B cell (primary cell): ENCODE results near the gene CKAP2L. TPM values are rescaled to one million over a fixed set of nuclear protein-coding genes. Genes with fewer than 3 reads are reported as not detected.

Experiments used
- ATAC-seq: fragments of 200-7000 bp; cut with Tn5 transposase; one replicate; pipeline ENCODE4 v1.10.0; 2021; ENCODE audit warnings: low read depth, mild to moderate bottlenecking, moderate number of reproducible peaks, moderate library complexity
- CTCF ChIA-PET: fragments of 350-600 bp; sonication (Branson Sonifier 250); formaldehyde crosslinking; loops from one replicate; lab custom pipeline; 2021; ENCODE audit warnings: antibody characterized with exemption, inconsistent platforms; lab: Charles Lee
- POLR2A ChIA-PET: fragments of 350-600 bp; sonication (Branson Sonifier 250); formaldehyde crosslinking; loops from one replicate; lab custom pipeline; 2021; ENCODE audit warnings: antibody characterized with exemption; lab: Charles Lee
- DNase-seq: peaks from one replicate; pipeline ENCODE4 v3.0.0; 2013
- H2AFZ ChIP-seq: 2 replicates; pipeline ENCODE4 v1.6.1; 2012; ENCODE audit warnings: mild to moderate bottlenecking, low read depth, low read length; ENCODE audit not compliant: insufficient read depth, poor library complexity, severe bottlenecking
- H3K27ac ChIP-seq, 2 donors: 1 replicate in 1 of 2; 2 replicates in 1 of 2; pipeline ENCODE4 v1.5.1; 2012 to 2013; ENCODE audit warnings: low read length in 2 of 2, mild to moderate bottlenecking in 2 of 2, moderate library complexity in 1 of 2
- H3K27me3 ChIP-seq, 4 experiments: fragments of 200-600 bp in 1 of 4; sonication (generic) in 1 of 4; replicated peaks in 1 of 4; 1 replicate in 2 of 4; 2 replicates in 2 of 4; pipeline versions ENCODE4 v1.6.1 to v1.7.0; 2013 to 2016; ENCODE audit warnings: low read length in 3 of 4, mild to moderate bottlenecking in 2 of 4, mixed read lengths in 1 of 4, moderate library complexity in 1 of 4; ENCODE audit not compliant: insufficient read depth in 4 of 4, control insufficient read depth in 3 of 4; ENCODE audit errors: control extremely low read depth in 1 of 4
- H3K36me3 ChIP-seq, 2 experiments: replicated peaks in 1 of 2; 1 replicate in 1 of 2; 2 replicates in 1 of 2; pipeline versions ENCODE4 v1.6.1 to v1.7.1; 2013; ENCODE audit warnings: low read length in 1 of 2; ENCODE audit not compliant: insufficient read depth in 2 of 2, control insufficient read depth in 1 of 2; ENCODE audit errors: control extremely low read depth in 1 of 2, extremely low read depth in 1 of 2
- H3K4me1 ChIP-seq, 2 donors: fragments of 200-600 bp in 1 of 2; sonication (generic) in 1 of 2; 1 replicate in 1 of 2; 2 replicates in 1 of 2; pipeline versions ENCODE4 v1.5.1 to v1.6.1; 2013 to 2017; ENCODE audit warnings: low read length in 2 of 2; ENCODE audit not compliant: control insufficient read depth in 2 of 2, insufficient read depth in 2 of 2
- H3K4me2 ChIP-seq: replicated peaks from 2 replicates; pipeline ENCODE3; 2012; ENCODE audit warnings: mild to moderate bottlenecking, low read depth, low read length; ENCODE audit not compliant: poor library complexity, severe bottlenecking
- H3K4me3 ChIP-seq, 5 experiments: fragments of 200-600 bp in 1 of 5; sonication (generic) in 1 of 5; 1 replicate in 3 of 5; 2 replicates in 2 of 5; pipeline versions ENCODE4 v1.5.1 to v1.7.0; 2011 to 2016; ENCODE audit warnings: low read length in 4 of 5, mild to moderate bottlenecking in 4 of 5, low read depth in 2 of 5, control low read depth in 1 of 5, moderate library complexity in 1 of 5; ENCODE audit not compliant: insufficient read depth in 1 of 5; ENCODE audit errors: control extremely low read depth in 1 of 5, extremely low read depth in 1 of 5
- H3K79me2 ChIP-seq: fragments of 200-600 bp; sonication (generic); one replicate; pipeline ENCODE4 v1.6.0; 2016; ENCODE audit warnings: low read length; ENCODE audit not compliant: control insufficient read depth, insufficient read depth
- H3K9ac ChIP-seq: fragments of 200-600 bp; sonication (generic); 2 replicates; pipeline ENCODE4 v1.6.1; 2017; ENCODE audit warnings: mild to moderate bottlenecking, low read length, moderate library complexity
- H3K9me3 ChIP-seq, 3 donors: one replicate each; pipeline versions ENCODE4 v1.6.1 to v1.7.1; 2013; ENCODE audit warnings: low read length in 2 of 3; ENCODE audit not compliant: control insufficient read depth in 2 of 3, insufficient read depth in 1 of 3; ENCODE audit errors: control extremely low read depth in 1 of 3
- H4K20me1 ChIP-seq: 2 replicates; pipeline ENCODE4 v1.6.0; 2012; ENCODE audit warnings: mild to moderate bottlenecking, low read length; ENCODE audit not compliant: insufficient read depth, control insufficient read depth, poor library complexity, severe bottlenecking
- H3K27ac Mint-ChIP-seq: one replicate; pipeline ENCODE4 v1.8.0; 2021; ENCODE audit warnings: mixed read lengths
- H3K27me3 Mint-ChIP-seq: one replicate; pipeline ENCODE4 v1.8.0; 2021; ENCODE audit warnings: mixed read lengths
- H3K4me1 Mint-ChIP-seq: one replicate; pipeline ENCODE4 v1.8.0; 2021; ENCODE audit warnings: mixed read lengths
- H3K4me3 Mint-ChIP-seq: one replicate; pipeline ENCODE4 v1.8.0; 2021; ENCODE audit warnings: mixed read lengths
- H3K9me3 Mint-ChIP-seq: one replicate; pipeline ENCODE4 v1.8.0; 2022; ENCODE audit warnings: mixed read lengths; ENCODE audit not compliant: insufficient read depth
- CTCF ChIP-seq: fragments of 200-600 bp; IDR thresholded peaks from one replicate; pipeline ENCODE4 v1.8.0; 2022; ENCODE audit warnings: antibody characterized with exemption, mild to moderate bottlenecking
- EZH2 ChIP-seq: IDR thresholded peaks from 2 replicates; pipeline ENCODE4 v1.6.1; 2012; ENCODE audit warnings: borderline replicate concordance, low read depth, mild to moderate bottlenecking, moderate library complexity, low read length; ENCODE audit not compliant: insufficient read depth, poor library complexity, severe bottlenecking
- WGBS: methylation state at CpG from one replicate; pipeline ENCODE4 v1.1.5; 2013; ENCODE audit warnings: missing lambda C conversion rate; ENCODE audit not compliant: insufficient coverage; 5-methylcytosine and 5-hydroxymethylcytosine counted together
- intact Hi-C: fragments of 100-400 bp; cut with micrococcal nuclease; formaldehyde crosslinking; loops from one replicate; pipeline ENCODE4 v1.10.0; 2022
- polyA plus RNA-seq: library from polyadenylated mRNA; depleted of rRNA; stranded (reverse); fragments of >200 nt; gene quantifications from 2 replicates; pipeline ENCODE4 v1.2.3, GENCODE V29; 2012
- total RNA-seq, 2 donors: library from RNA; stranded (reverse); fragments of 120-200 nt in 1 of 2; gene quantifications; 1 replicate in 1 of 2; 2 replicates in 1 of 2; pipeline versions ENCODE4 v1.2.3 to v1.2.4, GENCODE V29; 2013 to 2022

Gene CKAP2L
- total and polyA plus RNA-seq, 2 donors (not counting 1 experiment from before 2014, with no cell fraction given): 0.01 to 0.25 TPM

DNA sequence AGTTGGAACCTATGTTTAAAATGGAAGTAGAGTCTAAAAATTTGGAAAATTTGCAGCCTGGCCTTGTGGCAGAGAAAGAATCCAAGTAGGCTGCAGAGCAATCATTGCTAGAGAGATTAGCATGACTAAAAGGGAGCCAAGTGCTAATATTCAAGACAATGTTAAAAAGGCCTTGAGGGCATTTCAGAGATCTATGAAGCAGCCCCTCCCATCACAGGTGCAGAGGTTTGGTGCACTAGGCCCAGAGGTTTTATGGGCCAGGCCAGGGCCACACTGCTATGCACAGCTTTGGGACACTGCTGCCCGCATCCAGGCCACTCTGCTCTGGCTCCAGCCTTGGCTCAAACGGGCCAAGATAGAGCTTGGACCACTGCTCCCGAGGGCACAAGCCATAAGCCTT, 26.6 kb upstream of the CKAP2L start:
- H4K20me1 ChIP-seq: no peaks in the 10 kb centered on the region
- TF ChIP-seq EZH2 (no peak), CTCF (no peak)
- H3K9me3 Mint-ChIP-seq: no peaks in the 10 kb centered on the region
- peaks cover 9% of the 10 kb centered on the region for H3K4me1 Mint-ChIP-seq
- H3K4me2 ChIP-seq: no peak overlapping the region
- no peaks in the 10 kb centered on the region for H3K27me3 Mint-ChIP-seq
- no peak overlapping the region for H3K9ac ChIP-seq
- peaks cover 2 to 5% of the 10 kb centered on the region in 2 donors for H3K4me1 ChIP-seq
- H3K4me3 ChIP-seq: no peak overlapping the region
- H3K27ac Mint-ChIP-seq: no peak overlapping the region
- no peaks in the 10 kb centered on the region for H3K27me3 ChIP-seq
- POLR2A ChIA-PET: no interaction called here
- no peak overlapping the region for H2AFZ ChIP-seq
- no peak overlapping the region for H3K27ac ChIP-seq
- intact Hi-C loops: no loop called here
- ATAC-seq (no peak), DNase-seq (no peak)
- CTCF ChIA-PET: no interaction called here
- no peaks in the 10 kb centered on the region for H3K36me3 ChIP-seq
- H3K4me3 Mint-ChIP-seq: no peak overlapping the region
- 95% methylated on average over 3 of the region's 3 CpGs for WGBS
- H3K79me2 ChIP-seq: no peaks in the 10 kb centered on the region
- no peaks in the 10 kb centered on the region for H3K9me3 ChIP-seq

- DNase-seq (no peak), ATAC-seq (no peak)
- 100% methylated on average over 4 of the region's 5 CpGs for WGBS
- H3K27me3 Mint-ChIP-seq: no peaks in the 10 kb centered on the region
- TF ChIP-seq CTCF: no peak
- TF ChIP-seq EZH2: no peak
- no peak overlapping the region for H3K27ac Mint-ChIP-seq
- no peak overlapping the region for H3K9ac ChIP-seq
- intact Hi-C loops: no loop called here
- H3K4me2 ChIP-seq: no peak overlapping the region
- peaks cover 9% of the 10 kb centered on the region for H3K4me1 Mint-ChIP-seq
- no peaks in the 10 kb centered on the region for H4K20me1 ChIP-seq
- H3K9me3 ChIP-seq: no peaks in the 10 kb centered on the region
- H2AFZ ChIP-seq: no peak overlapping the region
- no peaks in the 10 kb centered on the region for H3K27me3 ChIP-seq
- H3K36me3 ChIP-seq: no peaks in the 10 kb centered on the region
- H3K27ac ChIP-seq: no peak overlapping the region
- no peak overlapping the region for H3K4me3 Mint-ChIP-seq
- H3K4me1 ChIP-seq: peaks cover 2 to 5% of the 10 kb centered on the region in 2 donors
- H3K79me2 ChIP-seq: no peaks in the 10 kb centered on the region
- no peaks in the 10 kb centered on the region for H3K9me3 Mint-ChIP-seq
- ChIA-PET POLR2A (no interaction called here), CTCF (no interaction called here)
- H3K4me3 ChIP-seq: no peak overlapping the region
Observed at GRCh38 chr2:112790305-112790704, 25.9 kb upstream of the CKAP2L start.
